ENCODE measurements around the gene RASSF8.
A peak's percentile ranks its signal among the peaks of the same experiment; 100 is the strongest.

Gene RASSF8

GRCh38 chr12:25979059-25979458 is 20.6 kb downstream of the RASSF8 start:
- no peaks in the 10 kb centered on the region for H3K9me3 ChIP-seq (ENCODE audit: control insufficient read depth, low read length)
- H3K27ac ChIP-seq (ENCODE audit: low read depth, low read length, severe bottlenecking): no peak overlapping the region
- H3K4me1 ChIP-seq (ENCODE audit: control insufficient read depth, insufficient read depth, low read length, poor library complexity, severe bottlenecking): peaks cover 11% of the 10 kb centered on the region
- WGBS, 2 experiments (ENCODE audit: insufficient coverage in 2 of 2): 44 to 45% methylated on average over 3 of the region's 4 CpGs
- H3K4me3 ChIP-seq (ENCODE audit: extremely low read depth, insufficient read depth, low read length, poor library complexity, severe bottlenecking): no peak overlapping the region
- no peaks in the 10 kb centered on the region for H3K36me3 ChIP-seq (ENCODE audit: control insufficient read depth, insufficient read depth, low read length)

- Histone ChIP-seq H3K9me3 (ENCODE audit: control insufficient read depth, low read length) (no peaks in the 10 kb centered on the region), H3K4me3 (ENCODE audit: extremely low read depth, insufficient read depth, low read length, poor library complexity, severe bottlenecking) (no peak overlapping the region), H3K4me1 (ENCODE audit: control insufficient read depth, insufficient read depth, low read length, poor library complexity, severe bottlenecking) (peaks cover 11% of the 10 kb centered on the region), H3K27ac (ENCODE audit: low read depth, low read length, severe bottlenecking) (no peak overlapping the region), H3K36me3 (ENCODE audit: control insufficient read depth, insufficient read depth, low read length) (no peaks in the 10 kb centered on the region)
- 80 to 100% methylated on average over 1 to 2 of the region's 2 CpGs for WGBS, 2 experiments (ENCODE audit: insufficient coverage in 2 of 2)
Observed at GRCh38 chr12:25979563-25979962, 21.1 kb downstream of the RASSF8 start.

- Histone ChIP-seq H3K9me3 (ENCODE audit: control insufficient read depth, low read length) (no peaks in the 10 kb centered on the region), H3K27ac (ENCODE audit: low read depth, low read length, severe bottlenecking) (no peak overlapping the region), H3K4me1 (ENCODE audit: control insufficient read depth, insufficient read depth, low read length, poor library complexity, severe bottlenecking) (peaks cover 11% of the 10 kb centered on the region), H3K4me3 (ENCODE audit: extremely low read depth, insufficient read depth, low read length, poor library complexity, severe bottlenecking) (no peak overlapping the region), H3K36me3 (ENCODE audit: control insufficient read depth, insufficient read depth, low read length) (no peaks in the 10 kb centered on the region)
- WGBS, 2 experiments (ENCODE audit: insufficient coverage in 2 of 2): 100% methylated on average over 1 of the region's 4 CpGs; no CpG with 5 or more reads in 1 of the 2 experiments
Observed at GRCh38 chr12:25980035-25980434, 21.6 kb downstream of the RASSF8 start.

GRCh38 chr12:25981597-25981996 is 23.1 kb downstream of the RASSF8 start:
- H3K27ac ChIP-seq (ENCODE audit: low read depth, low read length, severe bottlenecking): no peak overlapping the region
- H3K9me3 ChIP-seq (ENCODE audit: control insufficient read depth, low read length): no peaks in the 10 kb centered on the region
- H3K4me3 ChIP-seq (ENCODE audit: extremely low read depth, insufficient read depth, low read length, poor library complexity, severe bottlenecking): no peak overlapping the region
- peaks cover 11% of the 10 kb centered on the region for H3K4me1 ChIP-seq (ENCODE audit: control insufficient read depth, insufficient read depth, low read length, poor library complexity, severe bottlenecking)
- H3K36me3 ChIP-seq (ENCODE audit: control insufficient read depth, insufficient read depth, low read length): no peaks in the 10 kb centered on the region
- WGBS, 2 experiments (ENCODE audit: insufficient coverage in 2 of 2): 100% methylated on average over 1 to 2 of the region's 3 CpGs

GRCh38 chr12:25982416-25982815 is 23.9 kb downstream of the RASSF8 start:
- no CpG with 5 or more reads among the region's 1 CpG for WGBS, 2 experiments (ENCODE audit: insufficient coverage in 2 of 2)

GRCh38 chr12:25983625-25984024 is 25.1 kb downstream of the RASSF8 start:
- no peak overlapping the region for H3K4me3 ChIP-seq (ENCODE audit: extremely low read depth, insufficient read depth, low read length, poor library complexity, severe bottlenecking)
- no peak overlapping the region for H3K27ac ChIP-seq (ENCODE audit: low read depth, low read length, severe bottlenecking)
- WGBS, 2 experiments (ENCODE audit: insufficient coverage in 2 of 2): 97 to 100% methylated on average over 3 of the region's 4 CpGs
- H3K36me3 ChIP-seq (ENCODE audit: control insufficient read depth, insufficient read depth, low read length): no peaks in the 10 kb centered on the region
- H3K4me1 ChIP-seq (ENCODE audit: control insufficient read depth, insufficient read depth, low read length, poor library complexity, severe bottlenecking): peaks cover 16% of the 10 kb centered on the region
- H3K9me3 ChIP-seq (ENCODE audit: control insufficient read depth, low read length): no peaks in the 10 kb centered on the region

More at GRCh38 chr12:25982416-25982815, 23.9 kb downstream of the RASSF8 start:
- H3K27ac ChIP-seq (ENCODE audit: low read depth, low read length, severe bottlenecking): no peak overlapping the region
- peaks cover 11% of the 10 kb centered on the region for H3K4me1 ChIP-seq (ENCODE audit: control insufficient read depth, insufficient read depth, low read length, poor library complexity, severe bottlenecking)
- H3K9me3 ChIP-seq (ENCODE audit: control insufficient read depth, low read length): no peaks in the 10 kb centered on the region
- no peaks in the 10 kb centered on the region for H3K36me3 ChIP-seq (ENCODE audit: control insufficient read depth, insufficient read depth, low read length)
- H3K4me3 ChIP-seq (ENCODE audit: extremely low read depth, insufficient read depth, low read length, poor library complexity, severe bottlenecking): no peak overlapping the region

- Histone ChIP-seq H3K36me3 (ENCODE audit: control insufficient read depth, insufficient read depth, low read length) (no peaks in the 10 kb centered on the region), H3K27ac (ENCODE audit: low read depth, low read length, severe bottlenecking) (no peak overlapping the region), H3K4me3 (ENCODE audit: extremely low read depth, insufficient read depth, low read length, poor library complexity, severe bottlenecking) (no peak overlapping the region), H3K4me1 (ENCODE audit: control insufficient read depth, insufficient read depth, low read length, poor library complexity, severe bottlenecking) (peaks cover 9% of the 10 kb centered on the region), H3K9me3 (ENCODE audit: control insufficient read depth, low read length) (no peaks in the 10 kb centered on the region)
- WGBS, 2 experiments (ENCODE audit: insufficient coverage in 2 of 2): 67 to 100% methylated on average over 1 to 2 of the region's 2 CpGs
Observed at GRCh38 chr12:25984759-25985158, 26.3 kb downstream of the RASSF8 start.

GRCh38 chr12:25985316-25986175 is 27.1 kb downstream of the RASSF8 start:
- Histone ChIP-seq H3K9me3 (ENCODE audit: control insufficient read depth, low read length) (no peaks in the 10 kb centered on the region), H3K4me1 (ENCODE audit: control insufficient read depth, insufficient read depth, low read length, poor library complexity, severe bottlenecking) (peaks cover 6% of the 10 kb centered on the region), H3K4me3 (ENCODE audit: extremely low read depth, insufficient read depth, low read length, poor library complexity, severe bottlenecking) (no peak overlapping the region), H3K36me3 (ENCODE audit: control insufficient read depth, insufficient read depth, low read length) (no peaks in the 10 kb centered on the region), H3K27ac (ENCODE audit: low read depth, low read length, severe bottlenecking) (no peak overlapping the region)
- 82 to 87% methylated on average over 3 of the region's 8 CpGs for WGBS, 2 experiments (ENCODE audit: insufficient coverage in 2 of 2)

GRCh38 chr12:25986180-25986579 is 27.7 kb downstream of the RASSF8 start:
- no peaks in the 10 kb centered on the region for H3K9me3 ChIP-seq (ENCODE audit: control insufficient read depth, low read length)
- H3K4me3 ChIP-seq (ENCODE audit: extremely low read depth, insufficient read depth, low read length, poor library complexity, severe bottlenecking): no peak overlapping the region
- no peak overlapping the region for H3K27ac ChIP-seq (ENCODE audit: low read depth, low read length, severe bottlenecking)
- peaks cover 6% of the 10 kb centered on the region for H3K4me1 ChIP-seq (ENCODE audit: control insufficient read depth, insufficient read depth, low read length, poor library complexity, severe bottlenecking)
- H3K36me3 ChIP-seq (ENCODE audit: control insufficient read depth, insufficient read depth, low read length): no peaks in the 10 kb centered on the region

- Histone ChIP-seq H3K36me3 (ENCODE audit: control insufficient read depth, insufficient read depth, low read length) (no peaks in the 10 kb centered on the region), H3K9me3 (ENCODE audit: control insufficient read depth, low read length) (no peaks in the 10 kb centered on the region), H3K4me3 (ENCODE audit: extremely low read depth, insufficient read depth, low read length, poor library complexity, severe bottlenecking) (no peak overlapping the region), H3K4me1 (ENCODE audit: control insufficient read depth, insufficient read depth, low read length, poor library complexity, severe bottlenecking) (peaks cover 6% of the 10 kb centered on the region), H3K27ac (ENCODE audit: low read depth, low read length, severe bottlenecking) (peak overlapping the region; percentile 33)
- no CpG with 5 or more reads among the region's 2 CpGs for WGBS, 2 experiments (ENCODE audit: insufficient coverage in 2 of 2)
Observed at GRCh38 chr12:25988505-25988904, 30.0 kb downstream of the RASSF8 start.

- no CpG with 5 or more reads among the region's 2 CpGs for WGBS, 2 experiments (ENCODE audit: insufficient coverage in 2 of 2)
- Histone ChIP-seq H3K4me1 (ENCODE audit: control insufficient read depth, insufficient read depth, low read length, poor library complexity, severe bottlenecking) (peaks cover 16% of the 10 kb centered on the region), H3K36me3 (ENCODE audit: control insufficient read depth, insufficient read depth, low read length) (no peaks in the 10 kb centered on the region), H3K9me3 (ENCODE audit: control insufficient read depth, low read length) (no peaks in the 10 kb centered on the region), H3K4me3 (ENCODE audit: extremely low read depth, insufficient read depth, low read length, poor library complexity, severe bottlenecking) (no peak overlapping the region), H3K27ac (ENCODE audit: low read depth, low read length, severe bottlenecking) (no peak overlapping the region)
Observed at GRCh38 chr12:25990495-25990894, 32.0 kb downstream of the RASSF8 start.

All from mesodermal cell (in vitro differentiated cells).